ENCODE results near the gene PGP.
A peak's percentile ranks its signal among the peaks of the same experiment; 100 is the strongest.
"Not testable (repeated sequence)": the region's sequence is repeated elsewhere in the genome, so short reads cannot be mapped to it uniquely, and the experiment has no call there.

Gene PGP, protein sequence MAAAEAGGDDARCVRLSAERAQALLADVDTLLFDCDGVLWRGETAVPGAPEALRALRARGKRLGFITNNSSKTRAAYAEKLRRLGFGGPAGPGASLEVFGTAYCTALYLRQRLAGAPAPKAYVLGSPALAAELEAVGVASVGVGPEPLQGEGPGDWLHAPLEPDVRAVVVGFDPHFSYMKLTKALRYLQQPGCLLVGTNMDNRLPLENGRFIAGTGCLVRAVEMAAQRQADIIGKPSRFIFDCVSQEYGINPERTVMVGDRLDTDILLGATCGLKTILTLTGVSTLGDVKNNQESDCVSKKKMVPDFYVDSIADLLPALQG

DNA sequence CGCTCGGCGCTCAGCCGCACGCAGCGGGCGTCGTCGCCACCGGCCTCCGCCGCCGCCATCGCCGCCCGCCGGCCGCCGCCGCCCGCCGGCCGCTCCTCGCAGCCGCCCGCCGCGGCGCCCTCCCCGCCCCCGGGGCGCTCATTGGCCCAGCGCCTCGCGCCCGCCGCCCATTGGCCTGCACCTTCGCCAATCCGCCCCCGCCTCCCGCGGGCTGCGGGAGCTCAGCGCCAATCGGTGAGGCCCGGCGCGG is at the start of gene PGP:
Gene PGP, minus strand, starts transcription at position 122 of the 250 bp plus-strand sequence. Its CDS starts 63 bp downstream, at position 59.
- peaks cover 2% of the 10 kb centered on the region for H3K36me3 Mint-ChIP-seq
- H3K4me3 Mint-ChIP-seq: peak within 1 kb of the TSS; percentile 90
- peaks cover 15% of the 10 kb centered on the region for H3K4me1 Mint-ChIP-seq
- no peaks in the 10 kb centered on the region for H3K27me3 Mint-ChIP-seq
- H3K27ac Mint-ChIP-seq: peak within 1 kb of the TSS; percentile 84
- H3K9me3 Mint-ChIP-seq: no peaks in the 10 kb centered on the region

GRCh38 chr16:2263026-2263425 is 48.4 kb upstream of the PGP start:
- not testable (repeated sequence) for H3K9me3 Mint-ChIP-seq, H3K27ac Mint-ChIP-seq, H3K27me3 Mint-ChIP-seq, H3K4me3 Mint-ChIP-seq
- H3K36me3 Mint-ChIP-seq: peaks cover 11% of the 10 kb centered on the region
- H3K4me1 Mint-ChIP-seq: peaks cover 26% of the 10 kb centered on the region

DNA sequence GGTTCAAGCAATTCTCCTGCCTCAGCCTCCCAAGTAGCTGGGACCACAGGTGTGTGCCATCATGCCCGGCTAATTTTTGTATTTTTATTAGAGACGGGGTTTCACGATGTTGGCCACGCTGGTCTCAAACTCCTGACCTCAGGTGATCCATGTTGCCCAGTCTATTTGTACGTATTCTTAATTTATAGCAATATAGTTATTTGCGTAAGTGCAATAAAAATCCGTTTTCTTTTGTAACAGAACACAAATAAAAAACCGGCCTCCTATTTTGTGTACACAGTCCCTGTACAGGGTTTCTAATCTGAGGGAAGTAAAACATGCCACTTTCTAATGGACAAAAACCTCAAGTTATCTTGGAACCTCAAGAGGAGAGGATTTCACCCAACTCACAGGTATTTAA is 45.6 kb upstream of the PGP start:
- Mint-ChIP-seq H3K4me1 (peaks cover 16% of the 10 kb centered on the region), H3K36me3 (peaks cover 13% of the 10 kb centered on the region), H3K9me3 (no peaks in the 10 kb centered on the region), H3K27ac (no peak overlapping the region), H3K4me3 (no peak overlapping the region), H3K27me3 (no peaks in the 10 kb centered on the region)

DNA sequence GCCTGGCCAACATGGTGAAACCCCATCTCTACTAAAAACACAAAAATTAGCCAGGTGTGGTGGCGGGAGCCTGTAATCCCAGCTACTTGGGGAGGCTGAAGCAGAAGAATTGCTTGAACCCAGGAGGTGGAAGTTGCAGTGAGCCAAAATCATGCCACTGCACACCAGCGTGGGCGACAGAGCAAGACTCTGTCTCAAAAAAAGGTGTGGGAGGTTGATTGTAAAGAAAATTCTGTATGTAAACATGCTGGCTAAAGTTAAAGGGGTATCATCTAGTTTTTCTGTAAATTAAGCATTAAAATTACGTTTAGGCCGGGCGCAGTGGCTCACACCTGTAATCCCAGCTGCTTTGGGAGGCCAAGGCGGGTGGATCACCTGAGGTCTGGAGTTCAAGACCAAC is 43.9 kb upstream of the PGP start:
- not testable (repeated sequence) for H3K4me3 Mint-ChIP-seq, H3K4me1 Mint-ChIP-seq, H3K27me3 Mint-ChIP-seq, H3K9me3 Mint-ChIP-seq
- Mint-ChIP-seq H3K36me3 (peaks cover 13% of the 10 kb centered on the region), H3K27ac (peak overlapping the region; percentile 30)

DNA sequence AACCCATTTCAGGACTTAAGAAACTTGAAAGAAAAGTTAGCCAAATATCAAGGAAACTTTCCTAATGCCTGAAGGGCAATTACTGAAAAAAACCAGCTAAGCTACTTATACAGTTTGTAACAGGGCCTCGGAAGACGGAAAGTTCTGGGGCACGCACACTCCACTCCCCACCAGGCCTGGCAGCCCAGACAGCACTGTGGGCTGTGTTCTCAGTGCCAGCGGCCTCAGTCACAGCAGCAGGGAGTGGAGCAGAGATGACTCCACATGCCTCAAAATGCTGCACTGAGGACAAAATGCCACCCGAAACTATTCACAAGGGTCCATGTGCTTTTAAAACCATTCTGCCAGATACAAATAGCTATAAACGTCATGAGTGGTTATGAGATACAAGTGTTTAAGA is 43.1 kb upstream of the PGP start:
- no peak overlapping the region for H3K4me3 Mint-ChIP-seq
- peaks cover 6% of the 10 kb centered on the region for H3K4me1 Mint-ChIP-seq

DNA sequence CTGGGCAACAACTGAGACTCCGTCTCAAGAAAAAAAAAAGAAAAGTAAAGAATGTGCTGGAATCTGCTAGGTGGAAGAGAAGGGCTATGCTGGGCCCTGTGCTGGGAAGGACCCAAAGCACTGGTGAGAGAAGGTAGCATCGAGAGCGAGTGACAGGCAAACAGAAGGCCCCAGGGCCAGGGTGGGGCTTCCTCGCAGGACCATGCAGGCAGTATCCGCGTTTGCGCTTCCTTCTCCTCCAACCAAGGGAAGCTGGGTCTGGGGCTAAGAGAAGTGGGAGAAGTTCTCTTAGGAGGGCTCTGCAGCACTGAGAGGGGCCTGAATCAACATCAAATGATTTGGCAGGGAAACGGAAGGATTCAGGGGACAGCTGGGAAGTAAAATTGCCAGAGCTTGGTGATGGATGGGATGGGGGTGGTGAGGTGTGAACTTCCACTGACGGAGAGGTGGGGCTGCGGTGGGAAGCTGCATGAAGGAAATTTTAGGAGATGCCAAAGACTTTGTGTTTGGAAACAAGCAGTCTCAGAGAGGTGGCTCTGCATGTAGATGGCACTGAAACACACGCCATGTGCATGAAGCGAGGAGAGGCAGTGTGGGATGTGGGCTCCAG is 42.0 kb upstream of the PGP start:
- peaks cover 6% of the 10 kb centered on the region for H3K4me1 Mint-ChIP-seq
- no peaks in the 10 kb centered on the region for H3K9me3 Mint-ChIP-seq
- H3K27ac Mint-ChIP-seq: peak overlapping the region; percentile 51
- no peaks in the 10 kb centered on the region for H3K27me3 Mint-ChIP-seq
- peaks cover 14% of the 10 kb centered on the region for H3K36me3 Mint-ChIP-seq
- no peak overlapping the region for H3K4me3 Mint-ChIP-seq

More for the DNA sequence above, 43.1 kb upstream of the PGP start:
- peaks cover 16% of the 10 kb centered on the region for H3K36me3 Mint-ChIP-seq
- H3K27me3 Mint-ChIP-seq: no peaks in the 10 kb centered on the region
- H3K27ac Mint-ChIP-seq: no peak overlapping the region
- no peaks in the 10 kb centered on the region for H3K9me3 Mint-ChIP-seq

- H3K27ac Mint-ChIP-seq: peak overlapping the region; percentile 17
- no peaks in the 10 kb centered on the region for H3K27me3 Mint-ChIP-seq
- no peak overlapping the region for H3K4me3 Mint-ChIP-seq
- H3K9me3 Mint-ChIP-seq: no peaks in the 10 kb centered on the region
- peaks cover 11% of the 10 kb centered on the region for H3K36me3 Mint-ChIP-seq
- H3K4me1 Mint-ChIP-seq: peaks cover 13% of the 10 kb centered on the region
Measured at GRCh38 chr16:2253293-2253692, 38.7 kb upstream of the PGP start.

DNA sequence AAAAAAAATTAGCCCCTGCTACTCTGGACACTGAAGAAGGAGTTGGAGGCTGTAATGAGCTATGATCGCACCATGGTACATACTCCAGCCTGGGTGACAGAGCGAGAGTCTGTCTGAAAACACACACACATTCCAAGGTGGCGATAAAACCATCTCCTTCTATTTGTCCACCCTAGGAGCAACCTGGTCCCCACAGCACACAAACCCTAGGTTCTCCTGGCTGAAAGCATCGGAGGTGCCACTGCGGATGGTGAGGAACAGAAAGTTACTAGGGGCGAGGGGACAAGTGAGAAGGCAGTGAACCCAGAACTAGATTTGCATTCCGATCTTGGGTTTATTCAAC is 38.1 kb upstream of the PGP start:
- H3K4me1 Mint-ChIP-seq: peaks cover 13% of the 10 kb centered on the region
- peaks cover 10% of the 10 kb centered on the region for H3K36me3 Mint-ChIP-seq
- H3K27me3 Mint-ChIP-seq: no peaks in the 10 kb centered on the region
- no peak overlapping the region for H3K27ac Mint-ChIP-seq
- H3K4me3 Mint-ChIP-seq: no peak overlapping the region
- no peaks in the 10 kb centered on the region for H3K9me3 Mint-ChIP-seq

- Mint-ChIP-seq H3K27ac (peak within 1 kb of the TSS; percentile 90), H3K36me3 (peaks cover 7% of the 10 kb centered on the region), H3K9me3 (no peaks in the 10 kb centered on the region)
Measured at GRCh38 chr16:2251296-2252111, 36.9 kb upstream of the PGP start, which contains the start of gene ECI1. ECI1 (minus strand) TSS chr16:2251587; CDS start chr16:2251566, 21 bp downstream.

DNA sequence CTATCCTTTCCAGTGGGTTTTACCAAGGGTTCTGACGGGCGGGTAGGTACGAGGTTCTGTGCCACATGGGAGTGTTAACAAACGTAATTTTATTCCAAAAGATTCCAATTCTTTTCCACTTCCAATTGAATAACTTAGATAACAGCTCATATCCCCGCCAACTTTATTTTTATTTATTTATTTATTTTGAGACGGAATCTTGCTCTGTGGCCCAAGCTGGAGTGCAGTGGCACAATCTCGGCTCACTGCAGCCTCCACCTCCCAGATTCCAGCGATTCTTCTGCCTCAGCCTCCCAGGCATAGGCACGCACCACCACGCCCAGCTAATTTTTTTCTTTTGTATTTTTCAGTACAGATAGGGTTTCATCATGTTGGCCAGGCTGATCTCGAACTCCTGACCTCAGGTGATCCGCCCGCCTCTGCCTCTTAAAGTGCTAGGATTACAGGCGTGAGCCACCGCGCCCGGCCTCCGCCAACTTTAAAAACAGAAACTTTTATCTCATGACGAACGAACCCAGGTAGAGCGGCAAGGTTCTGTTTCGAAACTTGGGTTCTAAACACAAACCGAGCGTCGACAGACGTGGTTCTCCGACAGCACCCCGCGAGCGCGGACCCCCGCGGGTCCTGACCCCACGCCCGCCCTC is 36.1 kb upstream of the PGP start:
- peak overlapping the region; percentile 91 for H3K4me3 Mint-ChIP-seq
- H3K4me1 Mint-ChIP-seq: peaks cover 10% of the 10 kb centered on the region
- peak overlapping the region; percentile 90 for H3K27ac Mint-ChIP-seq
- peaks cover 5% of the 10 kb centered on the region for H3K36me3 Mint-ChIP-seq
- no peaks in the 10 kb centered on the region for H3K27me3 Mint-ChIP-seq
- H3K9me3 Mint-ChIP-seq: no peaks in the 10 kb centered on the region

More at GRCh38 chr16:2251296-2252111, 36.9 kb upstream of the PGP start, which contains the start of gene ECI1:
- H3K4me1 Mint-ChIP-seq: peaks cover 11% of the 10 kb centered on the region
- H3K4me3 Mint-ChIP-seq: peak within 1 kb of the TSS; percentile 91
- H3K27me3 Mint-ChIP-seq: no peaks in the 10 kb centered on the region

GRCh38 chr16:2246301-2246885 is 31.8 kb upstream of the PGP start:
- H3K4me1 Mint-ChIP-seq: peaks cover 7% of the 10 kb centered on the region
- no peaks in the 10 kb centered on the region for H3K27me3 Mint-ChIP-seq
- no peak overlapping the region for H3K27ac Mint-ChIP-seq
- no peaks in the 10 kb centered on the region for H3K9me3 Mint-ChIP-seq
- peaks cover 2% of the 10 kb centered on the region for H3K36me3 Mint-ChIP-seq
- no peak overlapping the region for H3K4me3 Mint-ChIP-seq

DNA sequence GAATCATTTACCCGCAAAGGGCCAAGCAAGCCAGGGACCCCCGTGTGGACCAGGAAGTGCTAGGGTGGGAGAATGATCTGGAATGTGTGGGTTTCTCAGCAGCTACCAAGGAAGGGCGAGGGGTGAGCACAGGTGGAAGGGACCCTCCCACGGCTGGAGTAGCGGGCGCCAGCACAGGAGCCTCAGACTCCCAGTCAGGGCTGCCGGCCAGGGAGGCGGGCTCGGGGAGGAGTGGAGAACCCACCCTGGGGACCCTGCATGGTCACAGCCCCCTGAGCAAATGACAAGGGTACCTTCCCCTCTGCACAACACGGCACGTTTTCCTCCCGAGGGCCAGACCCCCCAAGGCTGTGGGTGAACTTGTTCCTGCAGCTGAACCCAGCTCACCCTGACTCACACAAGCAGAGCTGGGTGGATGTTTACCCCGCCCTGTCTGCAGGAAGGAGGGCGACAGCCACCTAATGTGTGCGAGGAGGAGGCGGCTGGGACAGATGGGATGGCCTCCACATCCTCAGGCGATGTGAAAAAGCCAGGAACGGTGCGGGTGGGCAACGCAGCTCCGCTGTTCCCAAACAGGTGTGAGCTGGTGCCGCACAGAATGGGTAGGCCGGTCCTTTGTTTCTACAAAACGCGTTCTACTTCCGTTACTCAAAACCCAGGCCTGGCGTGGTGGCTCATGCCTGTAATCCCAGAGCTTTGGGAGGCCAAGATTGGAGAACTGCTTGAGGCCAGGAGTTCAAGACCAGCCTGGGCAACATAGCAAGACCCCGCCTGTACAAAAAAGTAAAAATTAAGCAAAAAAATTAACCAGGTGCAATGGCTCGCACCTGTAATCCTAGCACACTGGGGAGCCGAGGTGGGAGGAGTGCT is 30.5 kb upstream of the PGP start:
- Mint-ChIP-seq H3K4me1 (no peaks in the 10 kb centered on the region), H3K9me3 (no peaks in the 10 kb centered on the region), H3K27ac (no peak overlapping the region), H3K27me3 (no peaks in the 10 kb centered on the region), H3K36me3 (peaks cover 2% of the 10 kb centered on the region), H3K4me3 (no peak overlapping the region)

GRCh38 chr16:2244301-2244700 is 29.7 kb upstream of the PGP start:
- no peaks in the 10 kb centered on the region for H3K9me3 Mint-ChIP-seq
- no peak overlapping the region for H3K4me3 Mint-ChIP-seq
- no peaks in the 10 kb centered on the region for H3K4me1 Mint-ChIP-seq
- H3K36me3 Mint-ChIP-seq: peaks cover 2% of the 10 kb centered on the region
- no peak overlapping the region for H3K27ac Mint-ChIP-seq
- H3K27me3 Mint-ChIP-seq: no peaks in the 10 kb centered on the region

DNA sequence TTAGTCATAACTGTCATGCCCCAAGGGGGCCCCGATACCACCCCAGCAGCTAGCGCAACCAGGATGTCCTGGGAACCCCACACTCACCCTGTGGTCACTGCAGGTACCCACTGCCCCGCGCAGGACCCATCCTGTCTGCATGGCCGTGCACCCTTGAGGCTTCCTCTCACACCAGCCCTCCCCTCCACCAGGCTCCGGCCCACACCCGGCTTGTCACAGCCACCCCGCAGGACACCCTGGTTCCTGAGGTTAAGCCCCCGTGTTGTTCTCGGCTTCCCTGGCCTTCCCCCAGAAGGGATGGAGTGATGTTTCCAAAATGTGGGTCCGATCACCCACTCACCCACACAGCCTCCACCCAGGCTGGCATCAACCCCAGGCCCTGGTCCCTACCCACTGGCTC is 29.1 kb upstream of the PGP start:
- Mint-ChIP-seq H3K4me1 (no peaks in the 10 kb centered on the region), H3K27ac (no peak overlapping the region), H3K27me3 (no peaks in the 10 kb centered on the region), H3K4me3 (no peak overlapping the region), H3K9me3 (no peaks in the 10 kb centered on the region), H3K36me3 (peaks cover 2% of the 10 kb centered on the region)

Measured in activated naive CD4-positive, alpha-beta T cell treated with anti-CD3 and anti-CD28 coated beads, Interleukin-2, amount 50 U/mL, for 24 hours (primary cell).